Endothelial cell (in vitro differentiated cells): ENCODE measurements around the gene DTX4. TPM values are rescaled to one million over a fixed set of nuclear protein-coding genes. Genes with fewer than 3 reads are reported as not detected.

Experiments used
- DNase-seq: peaks from one replicate; pipeline ENCODE4 v3.0.0; 2021; ENCODE audit warnings: low spot score
- H3K27ac Mint-ChIP-seq: one replicate; pipeline ENCODE4 v1.8.0; 2021; ENCODE audit warnings: mixed read lengths, inconsistent platforms; ENCODE audit not compliant: unreplicated experiment
- H3K27me3 Mint-ChIP-seq: one replicate; pipeline ENCODE4 v1.8.0; 2021; ENCODE audit warnings: mild to moderate bottlenecking, moderate library complexity, mixed read lengths, inconsistent platforms; ENCODE audit not compliant: unreplicated experiment
- H3K36me3 Mint-ChIP-seq: one replicate; pipeline ENCODE4 v1.8.0; 2021; ENCODE audit warnings: mild to moderate bottlenecking, low read depth, mixed read lengths, inconsistent platforms; ENCODE audit not compliant: unreplicated experiment
- H3K4me1 Mint-ChIP-seq: one replicate; pipeline ENCODE4 v1.8.0; 2021; ENCODE audit warnings: mild to moderate bottlenecking, mixed read lengths, inconsistent platforms; ENCODE audit not compliant: unreplicated experiment
- H3K4me3 Mint-ChIP-seq: one replicate; pipeline ENCODE4 v1.8.0; 2021; ENCODE audit warnings: mild to moderate bottlenecking, mixed read lengths, inconsistent platforms; ENCODE audit not compliant: unreplicated experiment
- H3K9me3 Mint-ChIP-seq: one replicate; pipeline ENCODE4 v1.8.0; 2021; ENCODE audit warnings: mixed read lengths, inconsistent platforms; ENCODE audit not compliant: unreplicated experiment
- total RNA-seq: library from RNA; stranded (reverse); fragmentation: NEBNext Ultra II Directional; extraction: Animal tissue kit (Norgen Biotek cat#: 25700); gene quantifications from one replicate; pipeline ENCODE4 v1.2.1, GENCODE V29; 2021; ENCODE audit not compliant: unreplicated experiment
- TF ChIP-seq, protein P1 (sequence below): fragments of 200-600 bp; sonication (generic); IDR thresholded peaks from one replicate; pipeline ENCODE4 v1.5.0; 2021; ENCODE audit warnings: antibody characterized with exemption; ENCODE audit not compliant: unreplicated experiment

The DTX4 gene
- total RNA-seq, 1 donor from 2014 or later, result 29.4 TPM

DNA sequence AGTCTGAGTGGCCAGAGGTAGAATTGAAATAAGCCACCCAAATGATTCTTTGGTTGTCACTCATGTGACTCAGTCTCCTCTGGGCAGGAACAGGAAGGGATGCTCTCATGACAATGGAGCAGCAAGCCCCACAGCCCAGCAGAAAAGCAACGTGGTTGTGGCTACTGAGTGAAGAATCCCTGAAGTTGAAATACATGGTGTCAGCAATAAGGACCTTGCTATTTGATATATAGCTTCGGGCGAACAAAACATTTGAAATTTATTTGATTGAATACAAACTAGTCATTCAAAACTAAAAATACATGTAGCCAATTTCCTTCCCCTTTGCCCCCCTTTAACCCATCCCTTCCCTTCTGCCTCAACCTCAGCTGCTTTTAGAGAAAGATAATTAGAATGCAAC is 14.5 kb upstream of the DTX4 start:
- no peaks in the 10 kb centered on the region for H3K36me3 Mint-ChIP-seq
- peak overlapping the region; percentile 93 for H3K27ac Mint-ChIP-seq
- TF ChIP-seq, protein P1, sequence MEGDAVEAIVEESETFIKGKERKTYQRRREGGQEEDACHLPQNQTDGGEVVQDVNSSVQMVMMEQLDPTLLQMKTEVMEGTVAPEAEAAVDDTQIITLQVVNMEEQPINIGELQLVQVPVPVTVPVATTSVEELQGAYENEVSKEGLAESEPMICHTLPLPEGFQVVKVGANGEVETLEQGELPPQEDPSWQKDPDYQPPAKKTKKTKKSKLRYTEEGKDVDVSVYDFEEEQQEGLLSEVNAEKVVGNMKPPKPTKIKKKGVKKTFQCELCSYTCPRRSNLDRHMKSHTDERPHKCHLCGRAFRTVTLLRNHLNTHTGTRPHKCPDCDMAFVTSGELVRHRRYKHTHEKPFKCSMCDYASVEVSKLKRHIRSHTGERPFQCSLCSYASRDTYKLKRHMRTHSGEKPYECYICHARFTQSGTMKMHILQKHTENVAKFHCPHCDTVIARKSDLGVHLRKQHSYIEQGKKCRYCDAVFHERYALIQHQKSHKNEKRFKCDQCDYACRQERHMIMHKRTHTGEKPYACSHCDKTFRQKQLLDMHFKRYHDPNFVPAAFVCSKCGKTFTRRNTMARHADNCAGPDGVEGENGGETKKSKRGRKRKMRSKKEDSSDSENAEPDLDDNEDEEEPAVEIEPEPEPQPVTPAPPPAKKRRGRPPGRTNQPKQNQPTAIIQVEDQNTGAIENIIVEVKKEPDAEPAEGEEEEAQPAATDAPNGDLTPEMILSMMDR, result no peak
- H3K9me3 Mint-ChIP-seq, result no peaks in the 10 kb centered on the region
- DNase-seq, result no peak
- H3K4me3 Mint-ChIP-seq, result no peak overlapping the region
- peaks cover 4% of the 10 kb centered on the region for H3K27me3 Mint-ChIP-seq
- H3K4me1 Mint-ChIP-seq, result peaks cover 8% of the 10 kb centered on the region

GRCh38 chr11:59158206-59159068 is 13.5 kb upstream of the DTX4 start:
- Mint-ChIP-seq H3K4me3 (no peak overlapping the region), H3K4me1 (peaks cover 8% of the 10 kb centered on the region), H3K36me3 (no peaks in the 10 kb centered on the region), H3K27ac (peak overlapping the region; percentile 93), H3K9me3 (no peaks in the 10 kb centered on the region), H3K27me3 (peaks cover 4% of the 10 kb centered on the region)
- peak; percentile 61 for DNase-seq
- TF ChIP-seq, protein P1, result peak; percentile 85

- H3K4me1 Mint-ChIP-seq, result no peaks in the 10 kb centered on the region
- no peaks in the 10 kb centered on the region for H3K9me3 Mint-ChIP-seq
- peaks cover 5% of the 10 kb centered on the region for H3K27me3 Mint-ChIP-seq
- DNase-seq, result no peak
- H3K27ac Mint-ChIP-seq, result no peak overlapping the region
- TF ChIP-seq, protein P1, result no peak
- no peaks in the 10 kb centered on the region for H3K36me3 Mint-ChIP-seq
- no peak overlapping the region for H3K4me3 Mint-ChIP-seq
Measured at GRCh38 chr11:59164028-59164427, 7.9 kb upstream of the DTX4 start.

GRCh38 chr11:59172345-59173079 is 580 bp downstream of the DTX4 start:
- peak; percentile 41 for DNase-seq
- peaks cover 6% of the 10 kb centered on the region for H3K36me3 Mint-ChIP-seq
- peak overlapping the region; percentile 84 for H3K27ac Mint-ChIP-seq
- peak overlapping the region; percentile 95 for H3K4me3 Mint-ChIP-seq
- peaks cover 10% of the 10 kb centered on the region for H3K27me3 Mint-ChIP-seq
- H3K4me1 Mint-ChIP-seq, result peaks cover 23% of the 10 kb centered on the region
- no peaks in the 10 kb centered on the region for H3K9me3 Mint-ChIP-seq
- TF ChIP-seq, protein P1, result no peak
